Heart left ventricle (tissue), 16 donors: ENCODE data around the gene NDOR1. TPM values are rescaled to one million over a fixed set of nuclear protein-coding genes. Genes with fewer than 3 reads are reported as not detected.

Experiments used
- ATAC-seq, 4 donors: fragments of 200-7000 bp; cut with Tn5 transposase; one replicate each; pipeline ENCODE4 v1.9.1; 2020 to 2022; ENCODE audit warnings: moderate library complexity in 4 of 4, mild to moderate bottlenecking in 3 of 4, moderate number of reproducible peaks in 1 of 4
- DNase-seq, 5 donors: peaks; one replicate each; pipeline ENCODE4 v3.0.0-alpha.2; 2020
- H3K27ac ChIP-seq, 12 donors: fragments of 200-600 bp; sonication (generic) in 4 of 12; one replicate each; pipeline versions ENCODE4 v1.5.0 to v1.8.0; 2016 to 2022; ENCODE audit warnings: mild to moderate bottlenecking in 2 of 12
- H3K27me3 ChIP-seq, 9 donors: fragments of 200-600 bp; sonication (generic) in 2 of 9; one replicate each; pipeline versions ENCODE4 v1.5.1 to v1.8.0; 2016 to 2022; ENCODE audit warnings: mild to moderate bottlenecking in 3 of 9
- H3K36me3 ChIP-seq, 9 donors: fragments of 200-600 bp; sonication (generic) in 2 of 9; one replicate each; pipeline versions ENCODE4 v1.5.0 to v1.8.0; 2018 to 2022; ENCODE audit warnings: mild to moderate bottlenecking in 2 of 9
- H3K4me1 ChIP-seq, 12 donors: fragments of 200-600 bp; sonication (generic) in 4 of 12; one replicate each; pipeline versions ENCODE4 v1.5.0 to v1.8.0; 2016 to 2022; ENCODE audit warnings: mild to moderate bottlenecking in 3 of 12
- H3K4me3 ChIP-seq, 12 donors: fragments of 200-600 bp; sonication (generic) in 4 of 12; one replicate each; pipeline versions ENCODE4 v1.5.0 to v1.8.0; 2017 to 2022; ENCODE audit warnings: mild to moderate bottlenecking in 9 of 12, moderate library complexity in 4 of 12
- H3K9me3 ChIP-seq, 12 donors: fragments of 200-600 bp; sonication (generic) in 4 of 12; one replicate each; pipeline versions ENCODE4 v1.5.0 to v1.8.0; 2016 to 2022; ENCODE audit warnings: mild to moderate bottlenecking in 1 of 12
- CTCF ChIP-seq, 12 donors: fragments of 200-600 bp; sonication (generic) in 4 of 12; IDR thresholded peaks; one replicate each; pipeline versions ENCODE4 v1.5.0 to v1.8.0; 2018 to 2022; ENCODE audit warnings: antibody characterized with exemption in 12 of 12, mild to moderate bottlenecking in 5 of 12
- POLR2A ChIP-seq, 2 donors: fragments of 450-650 bp; IDR thresholded peaks; one replicate each; pipeline ENCODE4 v1.6.1; 2017; ENCODE audit warnings: antibody characterized with exemption in 2 of 2, mild to moderate bottlenecking in 2 of 2, moderate library complexity in 2 of 2
- WGBS, 4 donors: extraction: QIAGEN DNeasy Blood & Tissue Kit in 2 of 4; methylation state at CpG; one replicate each; pipeline versions ENCODE4 v1.1.5 to v1.1.7; 2013 to 2018; 5-methylcytosine and 5-hydroxymethylcytosine counted together
- intact Hi-C, 10 donors: fragments of 100-400 bp; cut with DNase I; formaldehyde crosslinking; loops; one replicate each; pipeline versions ENCODE4 v1.11.1 to v1.14.2; 2022
- polyA plus RNA-seq, 2 donors: library from polyadenylated mRNA; stranded (reverse); fragments of 200-250 nt; gene quantifications; one replicate each; pipeline ENCODE4 v1.2.3, GENCODE V29; 2013
- total RNA-seq, 9 donors: library from RNA; depleted of rRNA in 2 of 9; stranded (reverse); fragments of >200 nt in 2 of 9; fragmentation: NEBNext Ultra II Directional in 3 of 9; extraction: Animal tissue kit (Norgen Biotek cat#: 25700) in 3 of 9; gene quantifications; one replicate each; pipeline versions ENCODE4 v1.1.0 to v1.2.4, GENCODE V29; 2016 to 2023
- donor health status: ischemic (EF 13 %, LVEDD 7.1; RV severe dilation, severe dysfunction).
- donor health status: healthy with polysubstance abuse.
- donor health status: DM: no; HTN: yes; CAD: no.
- donor health status: DM: no; HTN: no; CAD: no.
- donor health status: ischemic (EF 25% LVEDD 6.9; RV normal size, moderate dysfunction).
- donor health status: ischemic (EF 25% LVEDD 5.7; RV mildly dilated, moderate dysfunction).
- donor health status: healthy.
- donor health status: DM: yes; HTN: yes; CAD: no.
- donor health status: ischemic (EF 35%, LVEDD 5.7; RV mildly dilated, moderate dysfunction).
- donor health status: nonischemic (EF 11% LVEDD 7.7; RV severe dilation, severe dysfunction).
- donor health status: DM: yes; HTN: yes; CAD: no.
- donor health status: PGD.
- donor health status: ischemic (EF 29% LVEDD 5.4; RV normal size, mild dysfunction).
- donor health status: nonischemic (EF 23%, LVEDD 6.1; RV moderate dilation, normal function).

The NDOR1 gene
- total and polyA plus RNA-seq, 11 donors = 4.5 to 9.6 (median 6.2) TPM

DNA sequence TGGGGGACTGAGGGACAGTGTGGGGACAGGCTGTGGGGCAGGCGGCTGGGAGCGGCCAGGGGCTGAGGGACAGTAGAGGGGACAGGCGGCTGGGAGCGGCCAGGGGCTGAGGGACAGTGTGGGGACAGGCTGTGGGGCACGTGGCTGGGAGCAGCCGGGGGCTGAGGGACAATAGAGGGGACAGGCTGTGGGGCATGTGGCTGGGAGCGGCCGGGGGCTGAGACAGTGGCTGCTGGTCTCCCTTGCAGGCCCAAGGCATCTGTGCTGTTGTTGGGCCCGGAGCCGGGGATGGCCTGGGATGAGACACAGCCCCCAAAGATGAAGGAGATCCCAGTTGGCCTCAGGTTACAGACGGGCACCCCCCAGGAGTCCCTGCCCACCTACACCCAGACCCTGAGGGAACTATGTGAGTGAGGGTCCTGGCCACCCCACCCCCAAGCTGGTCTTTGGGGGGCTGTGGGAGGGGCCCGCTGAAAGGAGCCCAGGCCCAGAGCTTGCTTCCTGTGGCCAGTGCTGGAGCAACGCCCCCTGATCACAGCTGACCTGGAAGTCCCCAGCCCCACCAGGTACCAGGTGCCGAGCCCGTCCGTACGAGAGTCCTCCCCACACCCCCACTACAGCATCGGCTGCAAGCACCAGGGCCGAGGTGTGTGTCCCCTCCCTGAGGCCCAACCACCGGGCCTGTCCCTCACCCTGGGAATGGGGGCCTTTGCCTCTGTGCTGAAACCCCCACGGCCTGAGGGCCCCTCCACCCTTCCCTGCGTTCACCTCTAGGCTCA, 46.2 kb downstream of the NDOR1 start:
- Histone ChIP-seq H3K4me1 (peaks cover 6 to 43% (median 23%) of the 10 kb centered on the region in 12 donors), H3K27ac (no peak overlapping the region), H3K9me3 (no peaks in the 10 kb centered on the region), H3K27me3 (no peaks in the 10 kb centered on the region), H3K4me3 (no peak overlapping the region), H3K36me3 (peaks cover 0 to 6% (median 2%) of the 10 kb centered on the region in 9 donors)
- TF ChIP-seq CTCF (IDR thresholded peaks at IDR 0.05) = no peak
- TF ChIP-seq POLR2A (IDR thresholded peaks at IDR 0.05) = no peak
- no peak for ATAC-seq
- WGBS, 4 donors = 90 to 94% (median 90%) methylated on average over 16 to 22 of the region's 22 CpGs
- peak in 1 of 5 donors; percentile 65 for DNase-seq
- intact Hi-C loops = no loop called here

DNA sequence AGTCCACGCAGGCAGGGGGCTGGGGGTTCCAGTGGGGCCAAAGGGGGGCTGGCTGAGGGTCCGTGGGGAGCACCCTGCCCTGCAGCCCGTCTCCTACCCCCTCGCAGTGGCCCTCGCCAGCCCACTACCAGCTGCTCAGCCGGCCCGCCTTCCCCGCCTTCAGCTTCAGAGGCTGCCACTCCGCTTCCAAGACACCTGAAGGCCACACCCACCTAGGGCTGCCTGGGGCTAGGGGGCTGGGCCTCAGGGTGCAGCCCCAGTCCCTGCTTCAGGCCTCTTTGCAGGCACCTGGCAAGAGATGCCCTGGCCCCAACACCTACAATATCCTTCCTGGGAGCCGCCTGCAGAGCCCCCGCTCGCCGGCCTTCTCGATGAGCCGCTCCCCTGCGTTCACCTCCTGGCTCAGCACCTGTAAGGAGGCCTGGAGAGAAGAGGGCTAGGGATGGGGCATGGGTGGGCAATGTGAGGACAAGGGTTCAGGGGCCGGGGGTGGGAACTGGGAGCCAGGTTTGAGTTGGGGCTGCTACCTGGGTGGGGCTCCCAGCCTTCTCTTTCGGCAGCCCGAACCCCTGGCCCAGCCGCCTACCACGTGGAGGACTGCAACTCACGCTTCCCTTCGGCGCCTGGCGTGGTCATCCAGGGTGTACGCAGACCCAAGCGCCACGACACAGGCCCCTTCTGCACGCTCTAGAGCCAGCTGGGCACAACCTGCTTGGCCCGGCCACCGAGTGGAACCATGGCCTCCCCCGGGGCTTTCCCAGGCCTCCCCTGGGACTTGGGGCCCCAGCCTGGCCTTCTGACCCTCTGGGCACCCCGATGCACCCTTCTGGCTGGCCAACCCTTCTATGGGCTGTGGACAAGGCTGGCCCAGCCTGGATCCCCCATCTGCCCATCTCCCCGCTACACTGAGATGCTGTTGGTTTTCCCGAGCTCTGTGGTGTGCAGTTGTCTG, 47.3 kb downstream of the NDOR1 start:
- ATAC-seq (no peak), DNase-seq (peak in 1 of 5 donors; percentile 57)
- TF ChIP-seq POLR2A (IDR thresholded peaks at IDR 0.05) (no peak), CTCF (IDR thresholded peaks at IDR 0.05) (no peak)
- Histone ChIP-seq H3K27me3 (no peaks in the 10 kb centered on the region), H3K9me3 (no peaks in the 10 kb centered on the region), H3K4me1 (peaks cover 7 to 46% (median 27%) of the 10 kb centered on the region in 12 donors), H3K27ac (no peak overlapping the region), H3K4me3 (no peak overlapping the region), H3K36me3 (peaks cover 0 to 18% (median 12%) of the 10 kb centered on the region in 9 donors)
- intact Hi-C loops = no loop called here
- WGBS, 4 donors = 86 to 94% (median 91%) methylated on average over 31 to 35 of the region's 35 CpGs

DNA sequence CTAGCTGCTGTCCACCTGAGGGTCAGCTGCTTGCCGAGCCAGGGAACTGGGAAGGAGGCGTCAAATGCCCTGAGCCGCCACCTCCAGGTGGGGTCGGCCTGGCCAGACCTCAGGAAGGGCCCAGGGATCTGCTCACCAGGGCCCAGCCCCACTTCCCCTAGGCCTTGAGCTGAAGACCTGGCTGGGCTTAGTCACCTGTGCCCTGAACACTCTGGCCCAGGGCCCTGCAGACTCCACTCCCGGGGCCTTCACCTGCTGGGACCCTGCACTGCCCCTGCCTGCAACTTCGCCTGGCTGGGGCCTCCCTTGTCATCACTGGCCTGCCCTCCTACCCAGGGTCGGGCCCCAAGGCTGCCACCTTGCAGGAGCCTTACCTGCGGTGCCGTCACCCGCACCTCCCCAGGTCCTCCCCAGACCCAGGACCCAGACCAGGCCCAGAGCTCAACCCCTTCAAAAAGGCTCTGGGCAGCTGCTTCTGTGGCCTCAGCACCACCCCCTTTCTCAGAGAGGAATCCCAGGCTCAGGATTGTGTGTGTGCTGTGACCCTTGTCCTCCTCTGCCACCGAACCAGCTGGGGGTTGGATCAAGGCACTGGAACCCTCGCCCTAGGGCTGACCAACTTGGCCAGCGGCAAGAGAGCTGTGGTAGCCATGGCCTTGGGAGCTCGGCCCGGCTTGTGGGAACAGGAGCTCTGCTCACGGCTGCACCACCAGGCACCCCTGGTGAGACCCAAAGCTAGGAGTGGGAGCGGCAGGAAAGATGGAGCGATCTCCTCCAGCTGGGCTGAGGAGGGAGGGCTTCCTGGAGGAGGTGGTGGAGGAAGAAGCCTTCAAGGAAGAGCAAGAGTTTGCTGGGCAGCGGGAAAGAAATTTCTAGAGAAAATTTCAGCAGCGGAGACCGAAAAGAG, 48.5 kb downstream of the NDOR1 start:
- Histone ChIP-seq H3K27ac (peak overlapping the region in 10 of 12 donors; percentile 65 to 95 (median 86)), H3K9me3 (no peaks in the 10 kb centered on the region), H3K27me3 (no peaks in the 10 kb centered on the region), H3K4me1 (peaks cover 7 to 46% (median 27%) of the 10 kb centered on the region in 12 donors), H3K4me3 (peak overlapping the region; percentile 64 to 100 (median 99)), H3K36me3 (peaks cover 0 to 28% (median 23%) of the 10 kb centered on the region in 9 donors)
- WGBS, 4 donors = 66 to 76% (median 72%) methylated on average over 18 to 21 of the region's 21 CpGs
- intact Hi-C loops = no loop called here
- peak in 1 of 5 donors; percentile 62 for DNase-seq
- peak in 1 of 4 donors; percentile 2 for ATAC-seq
- no peak for TF ChIP-seq POLR2A (IDR thresholded peaks at IDR 0.05)
